Measurements from ENCODE around the gene ACAD11. TPM values are rescaled to one million over a fixed set of nuclear protein-coding genes. Genes with fewer than 3 reads are reported as not detected.

Gene ACAD11
- total and polyA plus RNA-seq, 4 donors, result 52.2 to 357 (median 65.6) TPM

GRCh38 chr3:132545471-132545870 lies 114.1 kb downstream of the ACAD11 start:
- 89% methylated on average over 3 of the region's 3 CpGs for WGBS
- Histone ChIP-seq H3K4me3 (ENCODE audit: low read depth in 1 of 3, low read length in 3 of 3) (no peak overlapping the region), H3K27ac (ENCODE audit: low read depth in 1 of 2, low read length in 2 of 2) (no peak overlapping the region), H3K4me1 (ENCODE audit: control insufficient read depth in 4 of 4, insufficient read depth in 4 of 4, low read length in 3 of 4) (peaks cover 0 to 4% (median 0%) of the 10 kb centered on the region in 4 donors), H3K36me3 (ENCODE audit: control insufficient read depth in 4 of 4, insufficient read depth in 3 of 4, low read depth in 1 of 4, low read length in 3 of 4) (peaks cover 0 to 3% (median under 1%) of the 10 kb centered on the region in 4 donors), H3K9ac (ENCODE audit: low read depth in 1 of 2, low read length in 2 of 2) (no peak overlapping the region), H3K27me3 (ENCODE audit: control insufficient read depth in 4 of 4, insufficient read depth in 4 of 4, low read length in 3 of 4) (no peaks in the 10 kb centered on the region), H3K9me3 (ENCODE audit: control insufficient read depth in 4 of 4, low read length in 3 of 4) (no peaks in the 10 kb centered on the region)
- TF ChIP-seq, protein P1, sequence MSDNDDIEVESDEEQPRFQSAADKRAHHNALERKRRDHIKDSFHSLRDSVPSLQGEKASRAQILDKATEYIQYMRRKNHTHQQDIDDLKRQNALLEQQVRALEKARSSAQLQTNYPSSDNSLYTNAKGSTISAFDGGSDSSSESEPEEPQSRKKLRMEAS (IDR thresholded peaks at IDR 0.05), result no peak
- TF ChIP-seq HNF4G (IDR thresholded peaks at IDR 0.05), result no peak
- TF ChIP-seq SP1 (IDR thresholded peaks at IDR 0.05), result no peak
- no peak for TF ChIP-seq YY1 (IDR thresholded peaks at IDR 0.05)
- no peak for TF ChIP-seq JUND (IDR thresholded peaks at IDR 0.05)
- TF ChIP-seq RAD21 (IDR thresholded peaks at IDR 0.05), result no peak
- TF ChIP-seq, protein P2, sequence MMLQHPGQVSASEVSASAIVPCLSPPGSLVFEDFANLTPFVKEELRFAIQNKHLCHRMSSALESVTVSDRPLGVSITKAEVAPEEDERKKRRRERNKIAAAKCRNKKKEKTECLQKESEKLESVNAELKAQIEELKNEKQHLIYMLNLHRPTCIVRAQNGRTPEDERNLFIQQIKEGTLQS (IDR thresholded peaks at IDR 0.05), result no peak
- TF ChIP-seq ZBTB33 (IDR thresholded peaks at IDR 0.05), result no peak
- no peak for TF ChIP-seq EGR1 (IDR thresholded peaks at IDR 0.05; ENCODE audit: low read depth in 2 of 2)
- TF ChIP-seq FOXA1 (IDR thresholded peaks at IDR 0.05), result no peak
- TF ChIP-seq, protein P3, sequence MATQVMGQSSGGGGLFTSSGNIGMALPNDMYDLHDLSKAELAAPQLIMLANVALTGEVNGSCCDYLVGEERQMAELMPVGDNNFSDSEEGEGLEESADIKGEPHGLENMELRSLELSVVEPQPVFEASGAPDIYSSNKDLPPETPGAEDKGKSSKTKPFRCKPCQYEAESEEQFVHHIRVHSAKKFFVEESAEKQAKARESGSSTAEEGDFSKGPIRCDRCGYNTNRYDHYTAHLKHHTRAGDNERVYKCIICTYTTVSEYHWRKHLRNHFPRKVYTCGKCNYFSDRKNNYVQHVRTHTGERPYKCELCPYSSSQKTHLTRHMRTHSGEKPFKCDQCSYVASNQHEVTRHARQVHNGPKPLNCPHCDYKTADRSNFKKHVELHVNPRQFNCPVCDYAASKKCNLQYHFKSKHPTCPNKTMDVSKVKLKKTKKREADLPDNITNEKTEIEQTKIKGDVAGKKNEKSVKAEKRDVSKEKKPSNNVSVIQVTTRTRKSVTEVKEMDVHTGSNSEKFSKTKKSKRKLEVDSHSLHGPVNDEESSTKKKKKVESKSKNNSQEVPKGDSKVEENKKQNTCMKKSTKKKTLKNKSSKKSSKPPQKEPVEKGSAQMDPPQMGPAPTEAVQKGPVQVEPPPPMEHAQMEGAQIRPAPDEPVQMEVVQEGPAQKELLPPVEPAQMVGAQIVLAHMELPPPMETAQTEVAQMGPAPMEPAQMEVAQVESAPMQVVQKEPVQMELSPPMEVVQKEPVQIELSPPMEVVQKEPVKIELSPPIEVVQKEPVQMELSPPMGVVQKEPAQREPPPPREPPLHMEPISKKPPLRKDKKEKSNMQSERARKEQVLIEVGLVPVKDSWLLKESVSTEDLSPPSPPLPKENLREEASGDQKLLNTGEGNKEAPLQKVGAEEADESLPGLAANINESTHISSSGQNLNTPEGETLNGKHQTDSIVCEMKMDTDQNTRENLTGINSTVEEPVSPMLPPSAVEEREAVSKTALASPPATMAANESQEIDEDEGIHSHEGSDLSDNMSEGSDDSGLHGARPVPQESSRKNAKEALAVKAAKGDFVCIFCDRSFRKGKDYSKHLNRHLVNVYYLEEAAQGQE (IDR thresholded peaks at IDR 0.05), result no peak
- no peak for TF ChIP-seq CTCF (IDR thresholded peaks at IDR 0.05; ENCODE audit: low read depth, low read length, missing input control)
- no peak for TF ChIP-seq NR2F2 (IDR thresholded peaks at IDR 0.05)
- no peak for TF ChIP-seq HNF4A (conservative IDR thresholded peaks at IDR 0.05)
- TF ChIP-seq FOXA2 (IDR thresholded peaks at IDR 0.05), result no peak
- TF ChIP-seq GABPA (IDR thresholded peaks at IDR 0.05 in 1 of 2, conservative IDR thresholded peaks at IDR 0.05 in 1 of 2), result no peak
- TF ChIP-seq RXRA (IDR thresholded peaks at IDR 0.05), result no peak
- no peak for TF ChIP-seq TAF1 (conservative IDR thresholded peaks at IDR 0.05)
- no peak for DNase-seq (ENCODE audit: low spot score)

All from liver (tissue), 9 donors.